K562 (cell line): ENCODE results near the gene TEX30. TPM values are rescaled to one million over a fixed set of nuclear protein-coding genes. Genes with fewer than 3 reads are reported as not detected.
A peak's percentile ranks its signal among the peaks of the same experiment; 100 is the strongest.

Source experiments
- ATAC-seq: fragments of 200-7000 bp; cut with Tn5 transposase; 3 replicates; pipeline ENCODE4 v1.9.1; 2020; ENCODE audit warnings: moderate library complexity
- BruUV-seq: library from RNA; stranded (reverse); fragments of 400-500 nt; replicated peaks from 2 replicates; lab custom pipeline; 2021; lab: Mats Ljungman, UMichigan
- CTCF ChIA-PET: fragments of 300-600 bp; formaldehyde crosslinking; extraction: SDS; loops from one replicate; lab custom pipeline; 2021; ENCODE audit warnings: low intra/inter-chr PET ratio; lab: Yijun Ruan, JAX
- POLR2A ChIA-PET: fragments of 300-600, 350-650 bp; sonication (Branson Sonifier 250); formaldehyde crosslinking; extraction: SDS; loops from one replicate; lab custom pipeline; 2021; ENCODE audit warnings: antibody characterized with exemption, inconsistent platforms; lab: Yijun Ruan, JAX
- DNase-seq, 4 experiments: peaks; one replicate each; pipeline versions ENCODE4 v3.0.0 to v3.0.0-alpha.2; 2011 to 2018; ENCODE audit warnings: low spot score in 3 of 4, mixed read lengths in 3 of 4; ENCODE audit errors: extremely low read depth in 1 of 4
- FAIRE-seq: peaks from 2 replicates; lab custom pipeline; 2011; peaks lifted over from hg19 to GRCh38; lab: Jason Lieb, UNC
- H2AFZ ChIP-seq: 2 replicates; pipeline ENCODE4 v1.6.0; 2011; ENCODE audit warnings: low read depth, low read length, control low read depth, inconsistent platforms
- H3K27ac ChIP-seq: fragments of 200-600 bp; 3 replicates; pipeline ENCODE4 v1.8.0; 2011; ENCODE audit warnings: low read depth, mild to moderate bottlenecking, control low read depth, inconsistent platforms, low read length, moderate library complexity, mixed read lengths; ENCODE audit errors: extremely low read depth
- H3K27me3 ChIP-seq, 2 experiments: fragments of 300-600 bp in 1 of 2; 2 replicates in 1 of 2; 3 replicates in 1 of 2; pipeline versions ENCODE4 v1.6.0 to v1.8.0; 2011; ENCODE audit warnings: inconsistent platforms in 2 of 2, low read length in 2 of 2, mild to moderate bottlenecking in 1 of 2, mixed read lengths in 1 of 2, moderate library complexity in 1 of 2; ENCODE audit not compliant: control insufficient read depth in 2 of 2, insufficient read depth in 2 of 2
- H3K36me3 ChIP-seq: fragments of 300-600 bp; 3 replicates; pipeline ENCODE4 v1.8.0; 2011; ENCODE audit warnings: mild to moderate bottlenecking, low read length, inconsistent platforms; ENCODE audit not compliant: control insufficient read depth, insufficient read depth
- H3K4me1 ChIP-seq, 2 experiments: fragments of 200-600 bp in 1 of 2; replicated peaks in 1 of 2; 2 replicates in 1 of 2; 3 replicates in 1 of 2; pipeline versions ENCODE4 v1.5.1 to v1.8.0; 2011; ENCODE audit warnings: inconsistent platforms in 2 of 2, low read length in 2 of 2, mild to moderate bottlenecking in 1 of 2, mixed read lengths in 1 of 2, moderate library complexity in 1 of 2; ENCODE audit not compliant: control insufficient read depth in 2 of 2, insufficient read depth in 2 of 2
- H3K4me2 ChIP-seq: 2 replicates; pipeline ENCODE4 v1.6.1; 2011; ENCODE audit warnings: low read length, control low read depth, inconsistent platforms, mixed read lengths; ENCODE audit not compliant: insufficient read depth
- H3K4me3 ChIP-seq: fragments of 200-600 bp; sonication (generic), shearing (Covaris generic); 2 replicates; pipeline ENCODE4 v1.5.1; 2016; ENCODE audit warnings: control low read depth, inconsistent platforms
- H3K79me2 ChIP-seq: fragments of 200-600 bp; 3 replicates; pipeline ENCODE4 v1.8.0; 2011; ENCODE audit warnings: low read length, inconsistent platforms; ENCODE audit not compliant: control insufficient read depth, insufficient read depth
- H3K9ac ChIP-seq, 2 experiments: 2 replicates each; pipeline versions ENCODE4 v1.6.0 to v1.6.1; 2011; ENCODE audit warnings: low read depth in 2 of 2, low read length in 2 of 2, control low read depth in 1 of 2, inconsistent platforms in 1 of 2, mild to moderate bottlenecking in 1 of 2, mixed read lengths in 1 of 2; ENCODE audit not compliant: insufficient read depth in 1 of 2
- H3K9me1 ChIP-seq: one replicate; pipeline ENCODE4 v1.6.0; 2011; ENCODE audit warnings: inconsistent platforms, mild to moderate bottlenecking, low read length, moderate library complexity; ENCODE audit not compliant: control insufficient read depth, insufficient read depth
- H3K9me3 ChIP-seq: replicated peaks from 2 replicates; pipeline ENCODE4 v1.5.1; 2011; ENCODE audit warnings: low read depth, low read length, inconsistent platforms; ENCODE audit not compliant: control insufficient read depth, insufficient read depth
- H4K20me1 ChIP-seq: replicated peaks from 2 replicates; pipeline ENCODE4 v1.6.1; 2011; ENCODE audit warnings: low read length, inconsistent platforms, mixed read lengths; ENCODE audit not compliant: control insufficient read depth, insufficient read depth
- E2F6 ChIP-seq, 2 experiments: IDR thresholded peaks; 2 replicates each; pipeline ENCODE4 v1.6.1; 2011; ENCODE audit warnings: borderline replicate concordance in 1 of 2, control low read depth in 1 of 2, low read depth in 1 of 2, low read length in 1 of 2, mild to moderate bottlenecking in 1 of 2, mixed read lengths in 1 of 2, moderate library complexity in 1 of 2; ENCODE audit not compliant: insufficient read depth in 1 of 2, insufficient read length in 1 of 2, poor library complexity in 1 of 2, severe bottlenecking in 1 of 2; ENCODE audit errors: extremely low read depth in 1 of 2
- HES1 ChIP-seq: fragments of 450-650 bp; IDR thresholded peaks from 2 replicates; pipeline ENCODE4 v1.6.1; 2016; ENCODE audit warnings: low read depth, mild to moderate bottlenecking, moderate library complexity
- KAT8 ChIP-seq: fragments of 450-650 bp; IDR thresholded peaks from 2 replicates; pipeline ENCODE4 v1.6.1; 2016; ENCODE audit warnings: low read depth, mild to moderate bottlenecking
- KLF16 ChIP-seq: IDR thresholded peaks from 2 replicates; pipeline ENCODE4 v1.6.1; 2016; ENCODE audit warnings: antibody characterized with exemption
- LEF1 ChIP-seq: fragments of 450-650 bp; IDR thresholded peaks from 2 replicates; pipeline ENCODE4 v1.6.1; 2016; ENCODE audit warnings: mild to moderate bottlenecking
- NCOA6 ChIP-seq: fragments of 450-650 bp; IDR thresholded peaks from 2 replicates; pipeline ENCODE4 v1.6.1; 2017; ENCODE audit warnings: mild to moderate bottlenecking
- NFIC ChIP-seq: fragments of 450-650 bp; IDR thresholded peaks from 2 replicates; pipeline ENCODE4 v1.6.1; 2017; ENCODE audit warnings: mild to moderate bottlenecking, inconsistent platforms
- NR4A1 ChIP-seq, 2 experiments: fragments of 250-450 bp in 1 of 2; fragments of 450-650 bp in 1 of 2; sonication (Bioruptor Pico) in 1 of 2; IDR thresholded peaks; 2 replicates each; pipeline versions ENCODE4 v1.4.0 to v1.6.1; 2016 to 2020; ENCODE audit warnings: mild to moderate bottlenecking in 2 of 2, missing compliant biosample characterization in 1 of 2, missing genetic modification characterization in 1 of 2, moderate library complexity in 1 of 2
- PCBP1 ChIP-seq: fragments of 200-400 bp; formaldehyde crosslinking; IDR thresholded peaks from 2 replicates; pipeline ENCODE4 v1.6.1; 2018; ENCODE audit warnings: mild to moderate bottlenecking, low read depth, low read length; ENCODE audit not compliant: poor library complexity, severe bottlenecking
- PHF21A ChIP-seq: fragments of 450-650 bp; IDR thresholded peaks from 2 replicates; pipeline ENCODE4 v1.6.1; 2017; ENCODE audit warnings: low read depth, borderline replicate concordance
- POU5F1 ChIP-seq: fragments of 150-350 bp; IDR thresholded peaks from 2 replicates; pipeline ENCODE4 v1.6.1; 2014; ENCODE audit warnings: borderline replicate concordance, low read length, low read depth, mild to moderate bottlenecking; ENCODE audit not compliant: partially characterized antibody
- PYGO2 ChIP-seq: fragments of 450-650 bp; IDR thresholded peaks from 2 replicates; pipeline ENCODE4 v1.6.1; 2016; ENCODE audit warnings: mild to moderate bottlenecking, missing genetic modification characterization, moderate library complexity, missing compliant biosample characterization
- SMARCA4 ChIP-seq: fragments of 450-650 bp; IDR thresholded peaks from 2 replicates; pipeline ENCODE4 v1.6.1; 2016
- ZBTB12 ChIP-seq: fragments of 250-450 bp; sonication (Bioruptor Pico); IDR thresholded peaks from 2 replicates; pipeline ENCODE4 v1.4.0; 2020
- ZEB2 ChIP-seq: fragments of 450-650 bp; IDR thresholded peaks from 2 replicates; pipeline ENCODE4 v1.6.1; 2016
- ZNF263 ChIP-seq: sonication (generic); formaldehyde crosslinking; IDR thresholded peaks from 2 replicates; pipeline ENCODE4 v1.8.0; 2022; ENCODE audit warnings: mild to moderate bottlenecking, missing genetic modification reagents, borderline replicate concordance
- ZNF41 ChIP-seq: fragments of 250-450 bp; sonication (Bioruptor Pico); conservative IDR thresholded peaks from 2 replicates; pipeline ENCODE4 v1.4.0; 2020; ENCODE audit warnings: mild to moderate bottlenecking
- ZNF511 ChIP-seq: sonication (generic); formaldehyde crosslinking; IDR thresholded peaks from 2 replicates; pipeline ENCODE4 v1.8.0; 2022; ENCODE audit warnings: mild to moderate bottlenecking, missing genetic modification reagents
- ZNF778 ChIP-seq: fragments of 450-650 bp; formaldehyde crosslinking; IDR thresholded peaks from 2 replicates; pipeline ENCODE4 v1.4.0; 2020; ENCODE audit warnings: mild to moderate bottlenecking, moderate library complexity
- WGBS: fragments of 100-300 bp; shearing (Covaris generic); methylation state at CpG from one replicate; pipeline ENCODE4 v1.1.6; 2016; ENCODE audit warnings: low coverage, mixed read lengths; ENCODE audit not compliant: insufficient coverage; ENCODE audit errors: missing lambda C conversion rate; 5-methylcytosine and 5-hydroxymethylcytosine counted together
- in situ Hi-C: fragments of 300-500 bp; cut with MboI; formaldehyde crosslinking; loops from 4 replicates; pipeline ENCODE4 v1.15.0; 2018; ENCODE audit warnings: inconsistent platforms, mixed read lengths
- intact Hi-C: fragments of 100-400 bp; cut with micrococcal nuclease; formaldehyde crosslinking; loops from 2 replicates; pipeline ENCODE4 v1.14.2; 2022
- polyA plus RNA-seq, 8 experiments: library from polyadenylated mRNA; depleted of rRNA in 4 of 8; stranded (reverse) in 5 of 8; unstranded in 3 of 8; fragments of >200 nt; fragmentation: Nextera tagmentation in 2 of 8; fragmentation: Illumina TruSeq in 1 of 8; extraction: Ambion mirVana in 2 of 8; extraction: Trizol in 1 of 8; gene quantifications; 2 replicates each; pipeline versions ENCODE4 v1.2.1 to v1.2.3, GENCODE V29; 2011 to 2014; ENCODE audit warnings: inconsistent platforms in 1 of 8, missing spikeins in 1 of 8
- total RNA-seq, 7 experiments: library from RNA; depleted of rRNA in 6 of 7; stranded (reverse); fragments of >200 nt in 6 of 7; fragmentation: Illumina TruSeq in 2 of 7; extraction: Trizol in 2 of 7; gene quantifications; 2 replicates each; pipeline versions ENCODE4 v1.2.1 to v1.2.3, GENCODE V29; 2011 to 2021; ENCODE audit warnings: low replicate concordance in 1 of 7

TEX30 gene
- total and polyA plus RNA-seq, 9 of the 15 experiments (the other 6 are each of a cell fraction or from before 2014, with no cell fraction given): 24.1 to 143 (median 37.3) TPM

- peak overlapping the region; percentile 76 for H3K27ac ChIP-seq
- DNase-seq: peak; percentile 22 to 37 (median 26)
- H3K4me2 ChIP-seq: peak overlapping the region; percentile 93
- H2AFZ ChIP-seq: peak overlapping the region; percentile 83
- peaks cover 36% of the 10 kb centered on the region for H3K79me2 ChIP-seq
- peak; percentile 50 for ATAC-seq
- BruUV-seq: no TSS peak
- H4K20me1 ChIP-seq: no peaks in the 10 kb centered on the region
- 1% methylated on average over 31 of the region's 69 CpGs for WGBS
- CTCF ChIA-PET: interaction anchor here (0.7 kb wide), 1 partner anchor 219 kb away, joined by 4 read pairs; no protein-coding TSS in a partner anchor
- intact Hi-C loops (loop anchor here (1.0 to 2.0 kb wide), 2 partner anchors 48 to 203 kb away; partner anchors contain the start of gene TPP2), in situ Hi-C loops (no loop called here)
- no peaks in the 10 kb centered on the region for H3K36me3 ChIP-seq
- H3K4me1 ChIP-seq: peaks cover 4 to 24% of the 10 kb centered on the region in 2 experiments; a peak in 4 of 5 replicates
- FAIRE-seq: no peak
- POLR2A ChIA-PET: interaction anchor here (0.6 to 0.8 kb wide), 2 partner anchors 20 to 1972 kb away, joined by 3 read pairs; no protein-coding TSS in a partner anchor
- no peaks in the 10 kb centered on the region for H3K9me1 ChIP-seq
- peak overlapping the region; percentile 79 to 97 for H3K9ac ChIP-seq
- H3K4me3 ChIP-seq: peak overlapping the region; percentile 76
- H3K27me3 ChIP-seq: no peaks in the 10 kb centered on the region
- H3K9me3 ChIP-seq: no peaks in the 10 kb centered on the region
- no peak for TF ChIP-seq PHF21A
- no peak for TF ChIP-seq LEF1
- TF ChIP-seq NFIC: peak; percentile 86
- TF ChIP-seq ZNF263 (CRISPR knock-in tag): 0 out of 2 replicates have a peak, but pooled peaks have one; percentile 8
- no peak for TF ChIP-seq KLF16
- no peak for TF ChIP-seq ZNF41 (CRISPR knock-in tag)
- no peak for TF ChIP-seq ZBTB12 (CRISPR knock-in tag)
- TF ChIP-seq NCOA6: peak; percentile 46; the same call in 1 of the 2 replicates
- no peak for TF ChIP-seq HES1
- TF ChIP-seq PCBP1: peak; percentile 9
- TF ChIP-seq E2F6 (IDR thresholded peaks at IDR 0.05; ENCODE audit: borderline replicate concordance in 1 of 2, extremely low read depth in 1 of 2, insufficient read depth in 1 of 2, insufficient read length in 1 of 2, low read depth in 1 of 2, low read length in 1 of 2, poor library complexity in 1 of 2, severe bottlenecking in 1 of 2): peak in 1 of 2 experiments; percentile 17
- TF ChIP-seq PYGO2 (tag): no peak
- TF ChIP-seq ZNF511 (CRISPR knock-in tag): peak; percentile 26; the same call in 1 of the 2 replicates
- TF ChIP-seq SMARCA4: 0 out of 2 replicates have a peak, but pooled peaks have one; percentile 12
- TF ChIP-seq ZEB2: no peak
- no peak for TF ChIP-seq NR4A1 (CRISPR knock-in tag; IDR thresholded peaks at IDR 0.05)
- TF ChIP-seq NR4A1 (tag; IDR thresholded peaks at IDR 0.05): no peak
- no peak for TF ChIP-seq KAT8
- TF ChIP-seq POU5F1: no peak
- no peak for TF ChIP-seq ZNF778 (CRISPR knock-in tag)
Measured at GRCh38 chr13:102799426-102800144, 26.0 kb upstream of the TEX30 start.
